Mesendoderm (in vitro differentiated cells): Measurements from ENCODE around the gene CXCL12.
A peak's percentile ranks its signal among the peaks of the same experiment; 100 is the strongest.

Source experiments
- DNase-seq: peaks from one replicate; pipeline ENCODE4 v3.0.0; 2013
- H2AK5ac ChIP-seq: 2 replicates; pipeline ENCODE4 v1.6.1; 2013; ENCODE audit warnings: low read length, inconsistent platforms
- H2BK120ac ChIP-seq: 2 replicates; pipeline ENCODE4 v1.6.1; 2013; ENCODE audit warnings: low read depth, mild to moderate bottlenecking, low read length, moderate library complexity, mixed read lengths
- H2BK15ac ChIP-seq: replicated peaks from 2 replicates; pipeline ENCODE4 v1.6.1; 2013; ENCODE audit warnings: low read depth, mild to moderate bottlenecking, moderate library complexity
- H2BK5ac ChIP-seq: 2 replicates; pipeline ENCODE4 v1.6.1; 2013; ENCODE audit warnings: low read length, inconsistent platforms
- H3K18ac ChIP-seq: 2 replicates; pipeline ENCODE4 v1.6.1; 2013; ENCODE audit warnings: mild to moderate bottlenecking, low read length, mixed read lengths
- H3K23ac ChIP-seq: one replicate; pipeline ENCODE4 v1.6.1; 2013; ENCODE audit warnings: low read length
- H3K27ac ChIP-seq: 2 replicates; pipeline ENCODE4 v1.5.1; 2013; ENCODE audit warnings: low read depth, mild to moderate bottlenecking, inconsistent platforms, low read length, moderate library complexity
- H3K27me3 ChIP-seq: 2 replicates; pipeline ENCODE4 v1.6.1; 2013; ENCODE audit warnings: low read length, control low read depth, mild to moderate bottlenecking, inconsistent platforms; ENCODE audit not compliant: insufficient read depth, poor library complexity
- H3K36me3 ChIP-seq: 2 replicates; pipeline ENCODE4 v1.6.1; 2013; ENCODE audit warnings: low read length, inconsistent platforms; ENCODE audit not compliant: control insufficient read depth, insufficient read depth
- H3K4ac ChIP-seq: one replicate; pipeline ENCODE4 v1.6.1; 2013; ENCODE audit warnings: low read depth, mild to moderate bottlenecking, low read length, moderate library complexity
- H3K4me1 ChIP-seq: 2 replicates; pipeline ENCODE4 v1.6.1; 2013; ENCODE audit warnings: low read depth, low read length, inconsistent platforms; ENCODE audit not compliant: control insufficient read depth
- H3K4me2 ChIP-seq: 2 replicates; pipeline ENCODE4 v1.6.1; 2013; ENCODE audit warnings: low read length
- H3K4me3 ChIP-seq: 2 replicates; pipeline ENCODE4 v1.5.1; 2013; ENCODE audit warnings: mild to moderate bottlenecking, low read length
- H3K56ac ChIP-seq: one replicate; pipeline ENCODE4 v1.6.1; 2013; ENCODE audit warnings: low read length
- H3K79me1 ChIP-seq: 2 replicates; pipeline ENCODE4 v1.6.1; 2013; ENCODE audit warnings: low read length, inconsistent platforms
- H3K79me2 ChIP-seq: 2 replicates; pipeline ENCODE4 v1.6.1; 2013; ENCODE audit warnings: mild to moderate bottlenecking, low read length; ENCODE audit not compliant: control insufficient read depth, insufficient read depth
- H3K9ac ChIP-seq: 2 replicates; pipeline ENCODE4 v1.6.1; 2013; ENCODE audit warnings: low read length, inconsistent platforms
- H4K5ac ChIP-seq: one replicate; pipeline ENCODE4 v1.6.1; 2013; ENCODE audit warnings: low read length
- H4K8ac ChIP-seq: one replicate; pipeline ENCODE4 v1.6.1; 2013; ENCODE audit warnings: low read depth, mild to moderate bottlenecking, control low read depth, low read length, moderate library complexity
- WGBS: extraction: QIAGEN DNeasy Blood & Tissue Kit; methylation state at CpG from one replicate; pipeline ENCODE4 v1.1.7; 2013; ENCODE audit warnings: low lambda C conversion rate, missing lambda C conversion rate; ENCODE audit not compliant: insufficient coverage; ENCODE audit errors: extremely low coverage; 5-methylcytosine and 5-hydroxymethylcytosine counted together

The CXCL12 gene

GRCh38 chr10:44385696-44386441 is 972 bp upstream of the CXCL12 start:
- Histone ChIP-seq H3K4me3 (no peak overlapping the region), H3K23ac (no peak overlapping the region), H3K56ac (peak overlapping the region; percentile 1), H3K18ac (no peak overlapping the region), H3K4ac (no peak overlapping the region), H4K5ac (no peak overlapping the region), H3K36me3 (no peaks in the 10 kb centered on the region), H2BK15ac (no peak overlapping the region), H2BK120ac (no peak overlapping the region), H3K79me1 (no peaks in the 10 kb centered on the region), H3K79me2 (no peaks in the 10 kb centered on the region), H3K4me1 (peaks cover 17% of the 10 kb centered on the region), H3K27ac (no peak overlapping the region), H3K9ac (no peak overlapping the region), H2AK5ac (no peak overlapping the region), H2BK5ac (no peak overlapping the region), H4K8ac (no peak overlapping the region), H3K27me3 (peaks cover 11% of the 10 kb centered on the region), H3K4me2 (peak overlapping the region; percentile 72)
- DNase-seq: peak; percentile 22
- WGBS: no CpG with 5 or more reads among the region's 50 CpGs

DNA sequence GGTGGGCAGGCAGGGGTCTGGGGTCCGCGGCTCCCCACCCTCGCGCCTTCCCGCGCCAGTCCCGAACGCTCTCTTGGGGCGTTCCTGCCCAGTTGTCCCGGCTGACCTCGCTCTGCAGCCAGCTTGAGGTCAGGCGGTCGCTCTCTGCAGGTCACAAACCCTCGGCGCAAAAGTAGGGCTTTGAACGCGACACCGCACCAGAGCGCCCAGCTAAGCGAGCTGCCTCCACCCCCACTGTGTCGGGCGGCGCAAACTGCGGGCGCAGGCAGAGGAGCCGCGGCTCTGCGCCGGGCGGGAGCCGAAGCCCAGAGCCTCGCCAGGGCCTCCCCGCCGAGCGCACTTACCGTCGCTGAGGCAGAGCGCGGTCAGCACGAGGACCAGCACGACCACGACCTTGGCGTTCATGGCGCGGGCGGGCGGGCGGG is 284 bp downstream of the CXCL12 start:
- no peak overlapping the region for H2BK120ac ChIP-seq
- H3K36me3 ChIP-seq: no peaks in the 10 kb centered on the region
- H4K8ac ChIP-seq: no peak overlapping the region
- peak overlapping the region; percentile 65 for H3K9ac ChIP-seq
- H3K23ac ChIP-seq: peak overlapping the region; percentile 83
- H3K4me3 ChIP-seq: peak overlapping the region; percentile 34
- no peak overlapping the region for H3K27ac ChIP-seq
- H3K4me2 ChIP-seq: peak overlapping the region; percentile 95
- peak overlapping the region; percentile 87 for H3K56ac ChIP-seq
- DNase-seq: peak; percentile 40
- H3K27me3 ChIP-seq: peaks cover 11% of the 10 kb centered on the region
- peaks cover 21% of the 10 kb centered on the region for H3K4me1 ChIP-seq
- H2AK5ac ChIP-seq: no peak overlapping the region
- WGBS: no CpG with 5 or more reads among the region's 48 CpGs
- H2BK15ac ChIP-seq: no peak overlapping the region
- H3K79me1 ChIP-seq: no peaks in the 10 kb centered on the region
- no peak overlapping the region for H4K5ac ChIP-seq
- no peak overlapping the region for H2BK5ac ChIP-seq
- no peaks in the 10 kb centered on the region for H3K79me2 ChIP-seq
- no peak overlapping the region for H3K4ac ChIP-seq
- H3K18ac ChIP-seq: peak overlapping the region; percentile 53

- no peak overlapping the region for H2BK120ac ChIP-seq
- no peak overlapping the region for H2BK15ac ChIP-seq
- peaks cover 11% of the 10 kb centered on the region for H3K27me3 ChIP-seq
- H3K79me2 ChIP-seq: no peaks in the 10 kb centered on the region
- no peak overlapping the region for H3K18ac ChIP-seq
- H2BK5ac ChIP-seq: no peak overlapping the region
- peak overlapping the region; percentile 65 for H3K9ac ChIP-seq
- H3K56ac ChIP-seq: peak overlapping the region; percentile 87
- H2AK5ac ChIP-seq: no peak overlapping the region
- H3K36me3 ChIP-seq: no peaks in the 10 kb centered on the region
- H3K4me3 ChIP-seq: peak overlapping the region; percentile 34
- no peaks in the 10 kb centered on the region for H3K79me1 ChIP-seq
- H4K8ac ChIP-seq: no peak overlapping the region
- H3K4ac ChIP-seq: no peak overlapping the region
- H4K5ac ChIP-seq: no peak overlapping the region
- peaks cover 21% of the 10 kb centered on the region for H3K4me1 ChIP-seq
- H3K23ac ChIP-seq: peak overlapping the region; percentile 83
- H3K4me2 ChIP-seq: peak overlapping the region; percentile 95
- no peak overlapping the region for H3K27ac ChIP-seq
- no CpG with 5 or more reads among the region's 63 CpGs for WGBS
- DNase-seq: peak; percentile 44
These were observed 922 bp downstream of the CXCL12 start for GRCh38 chr10:44383749-44384600.

- Histone ChIP-seq H4K8ac (no peak overlapping the region), H2BK15ac (no peak overlapping the region), H3K27me3 (peaks cover 11% of the 10 kb centered on the region), H3K79me1 (no peaks in the 10 kb centered on the region), H3K56ac (peak overlapping the region; percentile 76), H3K36me3 (no peaks in the 10 kb centered on the region), H3K9ac (peak overlapping the region; percentile 41), H3K4me2 (peak overlapping the region; percentile 95), H4K5ac (no peak overlapping the region), H3K4me1 (peaks cover 21% of the 10 kb centered on the region), H3K18ac (no peak overlapping the region), H3K23ac (no peak overlapping the region), H3K79me2 (no peaks in the 10 kb centered on the region), H3K27ac (peak overlapping the region; percentile 26), H2BK5ac (no peak overlapping the region), H3K4me3 (no peak overlapping the region), H2BK120ac (no peak overlapping the region), H3K4ac (no peak overlapping the region), H2AK5ac (no peak overlapping the region)
- no CpG with 5 or more reads among the region's 15 CpGs for WGBS
- peak; percentile 15 for DNase-seq
These were observed 1.7 kb downstream of the CXCL12 start for GRCh38 chr10:44382981-44383748.

- Histone ChIP-seq H2BK15ac (no peak overlapping the region), H2BK120ac (no peak overlapping the region), H3K23ac (no peak overlapping the region), H2BK5ac (no peak overlapping the region), H3K27me3 (peaks cover 11% of the 10 kb centered on the region), H2AK5ac (no peak overlapping the region), H3K4ac (no peak overlapping the region), H3K4me2 (peak overlapping the region; percentile 50), H3K27ac (peak overlapping the region; percentile 38), H3K56ac (peak overlapping the region; percentile 37), H3K18ac (no peak overlapping the region), H4K8ac (no peak overlapping the region), H3K36me3 (no peaks in the 10 kb centered on the region), H3K79me1 (no peaks in the 10 kb centered on the region), H3K4me1 (peaks cover 21% of the 10 kb centered on the region), H3K9ac (peak overlapping the region; percentile 23), H3K4me3 (no peak overlapping the region), H3K79me2 (no peaks in the 10 kb centered on the region), H4K5ac (no peak overlapping the region)
- DNase-seq: peak; percentile 84
- no CpG with 5 or more reads among the region's 10 CpGs for WGBS
These were observed 2.6 kb downstream of the CXCL12 start for GRCh38 chr10:44382131-44382858.
